H1 (cell line): ENCODE results near the gene RNF2.

Experiments
- CTCF ChIP-seq, 3 experiments: IDR thresholded peaks; 1 replicate in 2 of 3; 2 replicates in 1 of 3; pipeline versions ENCODE4 v1.5.1 to v1.6.1; 2011; ENCODE audit warnings: low read length in 3 of 3, mild to moderate bottlenecking in 3 of 3, inconsistent platforms in 2 of 3, low read depth in 1 of 3, moderate library complexity in 1 of 3; ENCODE audit not compliant: insufficient read depth in 1 of 3; ENCODE audit errors: control extremely low read depth in 1 of 3
- EP300 ChIP-seq, 2 experiments: IDR thresholded peaks; 1 replicate in 1 of 2; 2 replicates in 1 of 2; pipeline ENCODE4 v1.6.1; 2011 to 2012; ENCODE audit warnings: low read depth in 2 of 2, low read length in 2 of 2, mild to moderate bottlenecking in 2 of 2, borderline replicate concordance in 1 of 2, inconsistent platforms in 1 of 2, moderate library complexity in 1 of 2
- EZH2 ChIP-seq: fragments of 200-600 bp; sonication (generic); IDR thresholded peaks from 2 replicates; pipeline ENCODE4 v1.7.1; 2012; ENCODE audit warnings: low read depth, mild to moderate bottlenecking, moderate library complexity, low read length, inconsistent platforms; ENCODE audit not compliant: severe bottlenecking
- MAX ChIP-seq: IDR thresholded peaks from 2 replicates; pipeline ENCODE4 v1.6.1; 2012; ENCODE audit warnings: inconsistent platforms
- POLR2A ChIP-seq, 2 experiments: IDR thresholded peaks; 1 replicate in 1 of 2; 2 replicates in 1 of 2; pipeline ENCODE4 v1.6.1; 2011; ENCODE audit warnings: low read depth in 2 of 2, low read length in 2 of 2, mild to moderate bottlenecking in 2 of 2; ENCODE audit errors: control extremely low read depth in 1 of 2
- POLR2AphosphoS5 ChIP-seq: IDR thresholded peaks from 2 replicates; pipeline ENCODE4 v1.6.1; 2011; ENCODE audit warnings: low read depth, low read length
- TAF1 ChIP-seq: IDR thresholded peaks from 2 replicates; pipeline ENCODE4 v1.6.1; 2011; ENCODE audit warnings: mild to moderate bottlenecking, low read depth, low read length
- TEAD4 ChIP-seq: IDR thresholded peaks from 2 replicates; pipeline ENCODE4 v1.6.1; 2012; ENCODE audit warnings: low read depth, low read length, inconsistent platforms, mixed read lengths
- ZNF274 ChIP-seq: IDR thresholded peaks from 2 replicates; pipeline ENCODE4 v1.7.0; 2012; ENCODE audit warnings: low read length, borderline replicate concordance; ENCODE audit errors: extremely low read depth

GRCh38 chr1:185042737-185043136 lies 2.6 kb upstream of the RNF2 start:
- TF ChIP-seq POLR2AphosphoS5 (no peak), CTCF (IDR thresholded peaks at IDR 0.05; ENCODE audit: control extremely low read depth in 1 of 3, insufficient read depth in 1 of 3, low read depth in 1 of 3, low read length in 3 of 3) (no peak), ZNF274 (no peak), MAX (no peak), EP300 (IDR thresholded peaks at IDR 0.05; ENCODE audit: borderline replicate concordance in 1 of 2, low read depth in 2 of 2, low read length in 2 of 2) (no peak), POLR2A (IDR thresholded peaks at IDR 0.05; ENCODE audit: control extremely low read depth in 1 of 2, low read depth in 2 of 2, low read length in 2 of 2) (no peak), TEAD4 (no peak), TAF1 (no peak), EZH2 (no peak)
